SK-N-SH (cell line): ENCODE data around the gene ARFRP1. TPM values are rescaled to one million over a fixed set of nuclear protein-coding genes. Genes with fewer than 3 reads are reported as not detected.

Source experiments
- CTCF ChIA-PET: fragments of 300-600, 350-600 bp; formaldehyde crosslinking; extraction: SDS; loops from one replicate; lab custom pipeline; 2021; lab: Yijun Ruan, JAX
- POLR2A ChIA-PET: fragments of 350-600 bp; sonication (Branson Sonifier 250); formaldehyde crosslinking; extraction: SDS; loops from one replicate; lab custom pipeline; 2020; ENCODE audit warnings: antibody characterized with exemption, inconsistent platforms; lab: Yijun Ruan, JAX
- DNase-seq: peaks from one replicate; pipeline ENCODE4 v3.0.0; 2012
- H2AFZ ChIP-seq: fragments of 200-600 bp; sonication (generic); 2 replicates; pipeline ENCODE4 v1.8.1; 2016; ENCODE audit warnings: antibody characterized with exemption, mild to moderate bottlenecking, low read depth
- H3F3A ChIP-seq: fragments of 200-600 bp; sonication (generic); replicated peaks from 2 replicates; pipeline ENCODE3; 2016; ENCODE audit warnings: antibody characterized with exemption, mild to moderate bottlenecking; ENCODE audit not compliant: insufficient read depth
- H3K27ac ChIP-seq, 2 experiments: fragments of 200-500 bp in 1 of 2; fragments of 200-600 bp in 1 of 2; sonication (Bioruptor generic) in 1 of 2; sonication (generic), shearing (Covaris generic) in 1 of 2; 2 replicates each; pipeline versions ENCODE4 v1.5.1 to v1.6.1; 2014 to 2016; ENCODE audit warnings: low read depth in 2 of 2, inconsistent platforms in 1 of 2, low read length in 1 of 2, mild to moderate bottlenecking in 1 of 2, mixed read lengths in 1 of 2
- H3K27me3 ChIP-seq: fragments of 200-600 bp; sonication (generic), shearing (Covaris generic); 2 replicates; pipeline ENCODE4 v1.6.1; 2016; ENCODE audit warnings: mixed run types; ENCODE audit not compliant: insufficient read depth
- H3K36me3 ChIP-seq, 2 experiments: fragments of 200-500 bp in 1 of 2; fragments of 200-600 bp in 1 of 2; sonication (Bioruptor generic) in 1 of 2; sonication (generic) in 1 of 2; replicated peaks in 1 of 2; 2 replicates each; pipeline versions ENCODE3 to v1.5.1; 2014 to 2016; ENCODE audit warnings: low read length in 1 of 2, mild to moderate bottlenecking in 1 of 2; ENCODE audit not compliant: insufficient read depth in 2 of 2, control insufficient read depth in 1 of 2
- H3K4me1 ChIP-seq, 2 experiments: fragments of 200-500 bp in 1 of 2; fragments of 200-600 bp in 1 of 2; sonication (Bioruptor generic) in 1 of 2; sonication (generic), shearing (Covaris generic) in 1 of 2; 2 replicates each; pipeline versions ENCODE4 v1.5.1 to v1.6.1; 2014 to 2016; ENCODE audit warnings: low read depth in 1 of 2, low read length in 1 of 2, mixed run types in 1 of 2; ENCODE audit not compliant: insufficient read depth in 2 of 2, control insufficient read depth in 1 of 2
- H3K4me2 ChIP-seq: fragments of 200-600 bp; sonication (generic), shearing (Covaris generic); 2 replicates; pipeline ENCODE4 v1.6.1; 2017; ENCODE audit warnings: mixed run types
- H3K4me3 ChIP-seq, 2 experiments: fragments of 200-500 bp in 1 of 2; fragments of 200-600 bp in 1 of 2; sonication (Bioruptor generic) in 1 of 2; sonication (generic), shearing (Covaris generic) in 1 of 2; 2 replicates each; pipeline versions ENCODE4 v1.5.1 to v1.8.1; 2014 to 2016; ENCODE audit warnings: low read depth in 2 of 2, inconsistent platforms in 1 of 2, low read length in 1 of 2, mild to moderate bottlenecking in 1 of 2, mixed read lengths in 1 of 2, moderate library complexity in 1 of 2
- H3K79me2 ChIP-seq: fragments of 200-600 bp; sonication (generic); 2 replicates; pipeline ENCODE4 v1.8.1; 2017; ENCODE audit warnings: mild to moderate bottlenecking; ENCODE audit not compliant: insufficient read depth
- H3K9ac ChIP-seq: fragments of 200-600 bp; sonication (generic); 2 replicates; pipeline ENCODE4 v1.6.1; 2017; ENCODE audit warnings: mixed run types
- H3K9me2 ChIP-seq: fragments of 200-600 bp; sonication (generic); 2 replicates; pipeline ENCODE4 v1.6.1; 2017; ENCODE audit warnings: mixed run types
- H3K9me3 ChIP-seq: fragments of 200-600 bp; sonication (generic); 2 replicates; pipeline ENCODE4 v1.6.1; 2017; ENCODE audit warnings: mixed run types, mild to moderate bottlenecking, moderate library complexity
- H4K20me1 ChIP-seq: fragments of 200-600 bp; sonication (generic); 2 replicates; pipeline ENCODE4 v1.6.1; 2017; ENCODE audit warnings: mild to moderate bottlenecking, mixed run types; ENCODE audit not compliant: insufficient read depth
- ELF1 ChIP-seq: IDR thresholded peaks from 2 replicates; pipeline ENCODE4 v1.4.0; 2012
- EZH2phosphoT487 ChIP-seq: fragments of 200-600 bp; sonication (generic); IDR thresholded peaks from 2 replicates; pipeline ENCODE4 v1.6.1; 2017; ENCODE audit warnings: low read depth, mixed run types, mild to moderate bottlenecking, antibody characterized with exemption, moderate library complexity, borderline replicate concordance
- FOSL2 ChIP-seq: IDR thresholded peaks from 2 replicates; pipeline ENCODE4 v1.4.0; 2012; ENCODE audit warnings: low read depth, mild to moderate bottlenecking, moderate library complexity, borderline replicate concordance
- FOXJ3 ChIP-seq: sonication (generic); formaldehyde crosslinking; IDR thresholded peaks from 2 replicates; pipeline ENCODE4 v1.5.1; 2020; ENCODE audit warnings: mild to moderate bottlenecking, missing genetic modification reagents
- FOXM1 ChIP-seq: IDR thresholded peaks from 2 replicates; pipeline ENCODE4 v1.4.0; 2012; ENCODE audit warnings: low read depth, mild to moderate bottlenecking
- MAX ChIP-seq: IDR thresholded peaks from 2 replicates; pipeline ENCODE4 v1.4.0; 2012; ENCODE audit warnings: low read depth
- NFIC ChIP-seq: IDR thresholded peaks from 2 replicates; pipeline ENCODE4 v1.4.0; 2012; ENCODE audit warnings: borderline replicate concordance
- NRF1 ChIP-seq: IDR thresholded peaks from 2 replicates; pipeline ENCODE4 v1.6.1; 2012; ENCODE audit warnings: low read depth, mild to moderate bottlenecking, low read length
- RFX5 ChIP-seq: IDR thresholded peaks from 2 replicates; pipeline ENCODE4 v1.6.1; 2012; ENCODE audit warnings: mild to moderate bottlenecking, improper control_type of control experiment, low read length
- SIN3A ChIP-seq: IDR thresholded peaks from 2 replicates; pipeline ENCODE4 v1.6.1; 2012; ENCODE audit warnings: low read depth, mild to moderate bottlenecking, low read length, moderate library complexity, borderline replicate concordance
- TAF1 ChIP-seq: IDR thresholded peaks from 2 replicates; pipeline ENCODE4 v1.6.1; 2012; ENCODE audit warnings: low read depth, mild to moderate bottlenecking, low read length, moderate library complexity, borderline replicate concordance
- TEAD4 ChIP-seq: IDR thresholded peaks from 2 replicates; pipeline ENCODE4 v1.4.0; 2012; ENCODE audit warnings: mild to moderate bottlenecking, borderline replicate concordance; ENCODE audit not compliant: insufficient read depth
- USF1 ChIP-seq: IDR thresholded peaks from 2 replicates; pipeline ENCODE4 v1.4.0; 2012; ENCODE audit warnings: low read depth, borderline replicate concordance
- USF2 ChIP-seq: fragments of 150-350 bp; IDR thresholded peaks from 2 replicates; pipeline ENCODE4 v1.6.1; 2017; ENCODE audit warnings: antibody characterized with exemption, low read length, low read depth, borderline replicate concordance
- ZBTB33 ChIP-seq: IDR thresholded peaks from 2 replicates; pipeline ENCODE4 v1.4.0; 2012; ENCODE audit warnings: low read depth, borderline replicate concordance
- WGBS: methylation state at CpG from one replicate; pipeline ENCODE4 v1.1.6; 2017; ENCODE audit warnings: low lambda C conversion rate; 5-methylcytosine and 5-hydroxymethylcytosine counted together
- polyA plus RNA-seq, 3 experiments: library from polyadenylated mRNA; depleted of rRNA; stranded (reverse); fragments of >200 nt; gene quantifications; 2 replicates each; pipeline ENCODE4 v1.2.3, GENCODE V29; 2012

Gene ARFRP1
- polyA plus RNA-seq, 1 of the 3 experiments (the other 2 are of a cell fraction) = 72.8 TPM

GRCh38 chr20:63703471-63703975 is 4.3 kb downstream of the ARFRP1 start:
- no peak overlapping the region for H3K9ac ChIP-seq
- H3K9me2 ChIP-seq = no peaks in the 10 kb centered on the region
- no peaks in the 10 kb centered on the region for H3K9me3 ChIP-seq
- H4K20me1 ChIP-seq = no peaks in the 10 kb centered on the region
- ChIA-PET CTCF (no interaction called here), POLR2A (no interaction called here)
- no peaks in the 10 kb centered on the region for H3F3A ChIP-seq
- WGBS = 100% methylated on average over 3 of the region's 15 CpGs
- H3K4me3 ChIP-seq = no peak overlapping the region
- DNase-seq = peak; percentile 10
- H3K36me3 ChIP-seq = peaks cover 19 to 25% of the 10 kb centered on the region in 2 experiments
- peaks cover 38% of the 10 kb centered on the region for H3K79me2 ChIP-seq
- H3K27ac ChIP-seq = no peak overlapping the region; a peak in 1 of 4 replicates
- peaks cover 15 to 22% of the 10 kb centered on the region in 2 experiments; a peak in 3 of 4 replicates for H3K4me1 ChIP-seq
- no peak overlapping the region for H2AFZ ChIP-seq
- TF ChIP-seq USF2 (no peak), RFX5 (no peak), NFIC (no peak), FOXJ3 (no peak), ZBTB33 (no peak), FOXM1 (no peak), ELF1 (no peak), EZH2phosphoT487 (no peak), NRF1 (no peak), SIN3A (no peak), TAF1 (no peak), TEAD4 (no peak), MAX (no peak), USF1 (no peak), FOSL2 (no peak)
- no peaks in the 10 kb centered on the region for H3K27me3 ChIP-seq
- H3K4me2 ChIP-seq = no peak overlapping the region
